Right hindlimb (tissue), 1 donor: ENCODE measurements around the gene SUMF2.
"Not testable (repeated sequence)": the region's sequence is repeated elsewhere in the genome, so short reads cannot be mapped to it uniquely, and the experiment has no call there.

ENCODE experiments used
- DNase-seq: peaks from one replicate; pipeline ENCODE4 v3.0.0-alpha.2; 2018

Gene SUMF2

DNA sequence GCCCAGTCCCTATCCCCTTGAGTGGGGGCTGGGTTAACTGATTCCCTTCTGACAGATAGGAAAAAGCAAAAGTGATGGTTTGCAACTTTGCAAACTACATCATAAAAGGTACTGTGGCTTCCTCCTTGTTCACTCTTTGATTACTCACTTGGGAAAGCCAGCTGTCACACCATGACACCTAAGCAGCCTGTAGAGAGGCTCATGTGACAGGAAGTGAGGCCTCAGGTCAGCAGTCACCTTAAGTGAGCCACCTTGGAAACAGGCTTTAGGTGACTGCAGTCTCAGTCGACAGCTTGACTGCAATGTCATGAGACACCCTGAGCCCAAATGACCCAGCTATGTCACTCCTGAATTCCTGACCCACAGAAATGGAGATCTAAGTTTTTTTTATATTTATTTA lies 46.5 kb downstream of the SUMF2 start:
- no peak for DNase-seq

DNA sequence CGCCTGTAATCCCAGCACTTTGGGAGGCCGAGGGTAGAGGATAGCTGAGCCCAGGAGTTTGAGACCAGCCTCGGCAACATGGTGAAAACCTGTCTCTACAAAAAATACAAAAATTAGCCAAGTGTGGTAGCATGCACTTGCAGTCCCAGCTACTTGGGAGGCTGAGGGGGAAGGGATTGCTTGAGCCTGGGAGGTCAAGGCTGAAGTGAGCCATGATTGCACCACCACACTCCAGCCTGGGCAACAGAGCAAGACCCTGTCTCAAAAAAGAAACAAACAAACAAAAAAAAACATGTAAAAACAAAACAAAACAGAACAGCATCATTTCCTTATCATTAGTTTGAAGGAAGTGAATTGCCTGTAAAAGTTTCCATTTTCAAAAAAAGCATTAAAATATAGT lies 48.2 kb downstream of the SUMF2 start:
- not testable (repeated sequence) for DNase-seq

DNA sequence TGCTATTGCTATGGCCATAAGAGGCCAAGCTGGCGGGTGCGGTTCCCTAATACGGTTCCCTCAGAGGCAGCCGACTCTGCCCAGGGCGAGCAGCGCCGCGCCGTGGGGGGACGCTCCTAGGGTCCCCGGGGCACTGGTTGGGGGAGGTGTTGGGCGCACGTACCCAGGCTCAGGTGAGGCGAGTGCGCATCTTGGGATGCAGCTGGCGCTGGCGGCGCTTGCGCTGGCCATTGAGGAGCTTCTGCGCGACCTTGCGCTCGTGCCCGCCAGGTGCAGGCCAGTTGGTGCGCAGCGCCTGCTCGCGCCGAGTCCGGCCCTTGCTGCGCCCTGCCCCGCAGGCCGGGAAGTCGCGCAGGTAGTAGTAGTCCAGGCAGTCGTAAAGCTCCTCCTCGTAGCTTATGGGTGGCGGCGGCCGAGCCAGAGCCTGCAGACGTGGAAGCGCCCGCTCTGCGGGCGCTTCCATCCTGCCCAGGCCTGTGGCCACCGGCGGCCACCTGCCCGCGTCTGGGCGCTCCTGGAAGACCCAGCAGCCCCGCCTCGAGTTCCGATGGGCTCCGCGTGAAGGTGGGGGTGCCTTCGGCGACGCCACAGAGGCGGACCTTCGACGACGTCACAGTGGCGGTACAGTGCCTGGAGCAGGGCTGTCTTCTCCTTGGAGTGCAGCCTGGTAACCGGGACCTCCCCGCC lies 51.9 kb downstream of the SUMF2 start, which contains the start of gene NUPR2:
NUPR2 (minus strand) TSS at position 566 of the 687 bp plus-strand sequence; CDS start at position 463, 103 bp downstream.
- no peak for DNase-seq

DNA sequence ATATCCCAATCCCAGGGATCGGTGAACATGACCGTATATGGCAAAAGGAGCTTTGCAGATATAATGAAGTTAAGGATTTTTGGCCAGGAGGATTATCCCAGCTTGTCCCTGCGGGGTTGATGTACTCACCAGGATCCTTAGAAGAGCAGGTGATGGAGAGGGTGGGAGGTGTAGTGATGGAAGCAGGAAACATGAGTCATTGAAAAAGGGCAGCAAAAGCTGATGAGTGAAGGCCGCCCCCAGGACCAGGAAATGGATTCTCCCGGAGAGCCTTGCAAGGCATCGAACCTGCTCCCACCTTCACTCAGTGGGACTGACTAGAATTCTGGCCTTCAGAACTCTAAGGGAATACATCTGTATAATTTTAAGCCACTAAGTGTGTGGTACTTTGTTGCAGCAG lies 57.4 kb downstream of the SUMF2 start:
- DNase-seq = no peak

DNA sequence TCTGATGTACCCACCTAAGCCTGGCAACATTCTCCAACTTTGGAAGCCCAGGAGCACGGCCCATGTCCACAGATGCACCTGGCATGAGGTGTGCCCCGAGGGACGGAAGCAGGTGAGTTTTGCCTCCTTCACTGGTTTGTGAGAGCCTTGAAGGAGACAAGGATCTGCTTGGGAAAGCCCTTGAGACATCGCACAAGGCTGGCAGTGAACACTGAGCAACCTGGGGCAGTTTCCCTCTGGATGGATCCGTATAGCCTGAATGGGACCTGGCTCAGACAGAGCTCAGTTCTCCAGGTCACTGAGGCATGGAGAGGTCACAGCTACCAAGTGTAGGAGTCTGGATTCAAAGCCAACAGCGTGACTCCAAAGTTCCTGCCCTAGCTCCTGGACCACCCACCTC lies 60.9 kb downstream of the SUMF2 start:
- no peak for DNase-seq

DNA sequence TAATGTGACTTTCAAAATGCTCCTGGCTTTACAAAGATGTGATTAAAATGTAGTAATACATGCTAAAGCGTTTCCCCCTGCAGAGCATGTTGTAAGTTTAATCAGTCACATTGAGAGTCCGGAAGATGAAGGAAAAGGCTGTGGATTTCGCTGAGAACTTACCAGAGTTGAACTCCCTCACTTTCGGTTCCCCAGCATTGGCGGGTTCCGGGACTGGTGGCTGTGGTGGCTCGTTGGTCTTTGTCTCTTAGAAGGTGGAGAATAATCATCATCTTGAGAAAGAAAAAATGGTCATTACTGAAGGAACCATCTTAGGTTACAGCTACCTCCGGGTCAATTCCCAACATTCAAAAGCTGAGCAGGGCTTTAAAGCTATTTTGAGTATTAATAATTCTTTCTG lies 61.7 kb downstream of the SUMF2 start:
- DNase-seq = no peak

DNA sequence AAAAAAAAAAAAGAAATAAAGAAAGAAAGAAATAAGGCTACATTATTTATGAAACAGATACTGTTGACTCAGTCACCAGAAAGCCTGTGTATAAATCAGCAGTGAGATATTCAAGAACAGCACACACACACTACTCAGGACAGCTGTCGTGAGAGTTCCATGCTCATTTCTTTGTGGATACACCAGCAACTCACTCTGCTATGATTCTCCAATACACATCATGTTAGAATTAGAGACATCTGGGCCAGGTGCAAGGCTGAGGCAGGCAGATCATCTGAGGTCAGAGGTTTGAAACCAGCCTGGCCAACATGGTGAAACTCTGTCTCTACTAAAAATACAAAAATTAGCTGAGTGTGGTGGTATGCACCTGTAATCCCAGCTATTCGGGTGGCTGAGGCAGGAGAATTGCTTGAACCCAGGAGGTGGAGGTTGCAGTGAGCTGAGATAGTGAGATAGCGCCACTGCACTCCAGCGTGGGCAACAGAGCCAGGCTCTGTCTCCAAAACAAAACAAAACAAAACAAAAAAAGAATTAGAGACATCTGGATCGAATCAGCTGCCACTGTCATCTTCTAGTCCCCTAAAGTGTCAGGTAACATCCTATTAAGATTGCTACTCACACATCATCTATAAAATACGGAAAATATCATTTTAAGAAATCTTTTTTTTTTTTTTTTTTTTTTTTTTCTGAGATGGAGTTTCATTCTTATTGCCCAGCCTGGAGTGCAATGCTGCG lies 63.3 kb downstream of the SUMF2 start:
- DNase-seq = no peak
